Liver (tissue), 9 donors: ENCODE data around the gene SIL1. TPM values are rescaled to one million over a fixed set of nuclear protein-coding genes. Genes with fewer than 3 reads are reported as not detected.

ENCODE experiments used
- DNase-seq: peaks from one replicate; pipeline ENCODE4 v3.0.0-alpha.2; 2017; ENCODE audit warnings: low spot score
- H3K27ac ChIP-seq, 2 donors: one replicate each; pipeline ENCODE4 v1.7.0; 2013; ENCODE audit warnings: inconsistent platforms in 2 of 2, low read length in 2 of 2, control low read depth in 1 of 2, low read depth in 1 of 2, mild to moderate bottlenecking in 1 of 2
- H3K27me3 ChIP-seq, 4 donors: one replicate each; pipeline versions ENCODE4 v1.6.1 to v1.7.0; 2013; ENCODE audit warnings: low read length in 3 of 4, inconsistent platforms in 1 of 4, mild to moderate bottlenecking in 1 of 4, moderate library complexity in 1 of 4; ENCODE audit not compliant: control insufficient read depth in 4 of 4, insufficient read depth in 4 of 4
- H3K36me3 ChIP-seq, 4 donors: one replicate each; pipeline versions ENCODE4 v1.6.1 to v1.7.0; 2013; ENCODE audit warnings: low read length in 3 of 4, mild to moderate bottlenecking in 3 of 4, low read depth in 1 of 4, moderate library complexity in 1 of 4; ENCODE audit not compliant: control insufficient read depth in 4 of 4, insufficient read depth in 3 of 4
- H3K4me1 ChIP-seq, 4 donors: one replicate each; pipeline versions ENCODE4 v1.6.1 to v1.7.0; 2013; ENCODE audit warnings: low read length in 3 of 4, mild to moderate bottlenecking in 3 of 4, moderate library complexity in 1 of 4; ENCODE audit not compliant: control insufficient read depth in 4 of 4, insufficient read depth in 4 of 4
- H3K4me3 ChIP-seq, 3 donors: one replicate each; pipeline versions ENCODE4 v1.6.1 to v1.7.0; 2013; ENCODE audit warnings: low read length in 3 of 3, control low read depth in 1 of 3, low read depth in 1 of 3, mild to moderate bottlenecking in 1 of 3
- H3K9ac ChIP-seq, 2 donors: one replicate each; pipeline ENCODE4 v1.7.0; 2013; ENCODE audit warnings: low read length in 2 of 2, mild to moderate bottlenecking in 2 of 2, moderate library complexity in 2 of 2, control low read depth in 1 of 2, low read depth in 1 of 2
- H3K9me3 ChIP-seq, 4 donors: one replicate each; pipeline versions ENCODE4 v1.6.1 to v1.7.0; 2013; ENCODE audit warnings: low read length in 3 of 4; ENCODE audit not compliant: control insufficient read depth in 4 of 4
- EGR1 ChIP-seq, 2 donors: IDR thresholded peaks; 2 replicates each; pipeline ENCODE4 v1.6.1; 2016 to 2018; ENCODE audit warnings: antibody characterized with exemption in 2 of 2, low read depth in 2 of 2
- FOXA1 ChIP-seq: IDR thresholded peaks from 2 replicates; pipeline ENCODE4 v1.6.1; 2016; ENCODE audit warnings: antibody characterized with exemption
- FOXA2 ChIP-seq: IDR thresholded peaks from 2 replicates; pipeline ENCODE4 v1.6.1; 2016; ENCODE audit warnings: antibody characterized with exemption
- GABPA ChIP-seq, 2 donors: IDR thresholded peaks in 1 of 2; conservative IDR thresholded peaks in 1 of 2; 2 replicates each; pipeline ENCODE4 v1.6.1; 2016; ENCODE audit warnings: antibody characterized with exemption in 2 of 2, mild to moderate bottlenecking in 1 of 2, moderate library complexity in 1 of 2
- HNF4A ChIP-seq, 2 donors: conservative IDR thresholded peaks; 2 replicates each; pipeline ENCODE4 v1.6.1; 2016; ENCODE audit warnings: antibody characterized with exemption in 2 of 2, mild to moderate bottlenecking in 2 of 2
- HNF4G ChIP-seq: IDR thresholded peaks from 2 replicates; pipeline ENCODE4 v1.6.1; 2016; ENCODE audit warnings: antibody characterized with exemption
- JUND ChIP-seq, 2 donors: IDR thresholded peaks; 2 replicates each; pipeline ENCODE4 v1.6.1; 2016; ENCODE audit warnings: antibody characterized with exemption in 2 of 2
- NR2F2 ChIP-seq: IDR thresholded peaks from 2 replicates; pipeline ENCODE4 v1.6.1; 2016; ENCODE audit warnings: antibody characterized with exemption
- RAD21 ChIP-seq, 2 donors: IDR thresholded peaks; 2 replicates each; pipeline ENCODE4 v1.6.1; 2016; ENCODE audit warnings: antibody characterized with exemption in 2 of 2, mild to moderate bottlenecking in 2 of 2
- RXRA ChIP-seq, 2 donors: IDR thresholded peaks; 2 replicates each; pipeline ENCODE4 v1.6.1; 2017 to 2018; ENCODE audit warnings: antibody characterized with exemption in 2 of 2, mild to moderate bottlenecking in 1 of 2
- SP1 ChIP-seq: IDR thresholded peaks from 2 replicates; pipeline ENCODE4 v1.6.1; 2018; ENCODE audit warnings: antibody characterized with exemption, mild to moderate bottlenecking
- TAF1 ChIP-seq: conservative IDR thresholded peaks from 2 replicates; pipeline ENCODE4 v1.6.1; 2016; ENCODE audit warnings: antibody characterized with exemption, mild to moderate bottlenecking
- YY1 ChIP-seq: IDR thresholded peaks from 2 replicates; pipeline ENCODE4 v1.6.1; 2016; ENCODE audit warnings: antibody characterized with exemption, mild to moderate bottlenecking
- WGBS: extraction: QIAGEN DNeasy Blood & Tissue Kit; methylation state at CpG from one replicate; pipeline ENCODE4 v1.1.7; 2013; 5-methylcytosine and 5-hydroxymethylcytosine counted together
- polyA plus RNA-seq, 2 donors: library from polyadenylated mRNA; stranded (reverse) in 1 of 2; unstranded in 1 of 2; fragments of 200-250 nt in 1 of 2; fragments of >200 nt in 1 of 2; fragmentation: Nextera tagmentation in 1 of 2; extraction: Ambion mirVana in 1 of 2; gene quantifications; one replicate each; pipeline versions ENCODE4 v1.2.1 to v1.2.3, GENCODE V29; 2013 to 2015
- total RNA-seq, 2 donors: library from RNA; depleted of rRNA; stranded (reverse); fragments of >200 nt; gene quantifications; one replicate each; pipeline ENCODE4 v1.2.3, GENCODE V29; 2014
- TF ChIP-seq, protein P1 (sequence below): IDR thresholded peaks from 2 replicates; pipeline ENCODE4 v1.6.1; 2016; ENCODE audit warnings: antibody characterized with exemption
- TF ChIP-seq, protein P2 (sequence below): IDR thresholded peaks from 2 replicates; pipeline ENCODE4 v1.6.1; 2016; ENCODE audit warnings: antibody characterized with exemption
- TF ChIP-seq, protein P3 (sequence below): IDR thresholded peaks from 2 replicates; pipeline ENCODE4 v1.6.1; 2016; ENCODE audit warnings: antibody characterized with exemption
- TF ChIP-seq, protein P4 (sequence below): fragments of 150-350 bp; IDR thresholded peaks from 2 replicates; pipeline ENCODE4 v1.5.1; 2017; ENCODE audit warnings: improper control_type of control experiment, low read depth, low read length; ENCODE audit not compliant: missing input control
- TF ChIP-seq, protein P5 (sequence below): IDR thresholded peaks from 2 replicates; pipeline ENCODE4 v1.6.1; 2016; ENCODE audit warnings: antibody characterized with exemption, mild to moderate bottlenecking
- donor health status: healthy.
- donor health status: healthy.
- donor health status: healthy.
- donor health status: healthy.
- donor health status: healthy.

Gene SIL1
- total and polyA plus RNA-seq, 4 donors: 38.1 to 95.1 (median 76.2) TPM

DNA sequence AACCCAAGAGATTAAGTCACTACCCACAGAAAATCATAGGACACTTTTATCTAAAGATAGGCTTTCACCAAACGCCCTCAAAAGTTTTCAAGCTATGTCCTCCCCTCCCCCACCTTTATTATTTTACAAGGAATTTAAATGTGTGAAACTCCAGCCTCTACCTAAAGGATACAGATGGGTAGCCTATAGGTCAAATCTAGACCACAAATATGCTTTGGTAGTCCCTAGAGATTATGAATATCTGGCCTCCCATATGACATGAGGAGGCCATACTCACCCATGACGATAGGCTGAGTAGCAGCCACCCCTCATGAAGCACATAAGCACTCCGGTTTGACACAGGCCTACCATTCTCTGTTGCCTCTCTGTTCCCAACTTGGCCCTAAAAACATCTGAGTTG is 11.9 kb downstream of the SIL1 start:
- DNase-seq: no peak

DNA sequence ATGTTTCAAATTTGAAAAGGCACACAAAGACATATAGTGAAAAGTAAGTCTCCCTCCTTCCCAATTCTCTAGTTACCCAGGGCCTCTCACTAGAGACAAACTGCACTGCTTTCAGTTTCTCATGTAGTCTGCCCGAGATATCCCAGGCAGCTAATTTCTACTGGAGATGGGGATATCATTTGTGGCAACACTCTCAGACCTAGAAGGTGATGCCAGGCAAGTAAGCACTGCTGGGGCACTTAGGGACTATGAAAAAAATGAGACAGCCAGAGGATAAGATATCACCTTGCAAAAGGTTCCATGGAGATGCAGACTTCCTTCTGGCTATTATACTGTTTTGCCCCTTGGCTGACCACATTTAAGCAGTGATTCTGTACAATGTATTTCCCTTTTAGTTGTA is 12.6 kb downstream of the SIL1 start:
- DNase-seq: no peak
- no peaks in the 10 kb centered on the region for H3K9me3 ChIP-seq
- WGBS: 68% methylated on average over 1 of the region's 1 CpG
- TF ChIP-seq, protein P1, sequence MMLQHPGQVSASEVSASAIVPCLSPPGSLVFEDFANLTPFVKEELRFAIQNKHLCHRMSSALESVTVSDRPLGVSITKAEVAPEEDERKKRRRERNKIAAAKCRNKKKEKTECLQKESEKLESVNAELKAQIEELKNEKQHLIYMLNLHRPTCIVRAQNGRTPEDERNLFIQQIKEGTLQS: no peak
- no peak for TF ChIP-seq RAD21 (IDR thresholded peaks at IDR 0.05)
- TF ChIP-seq SP1: no peak
- TF ChIP-seq, protein P2, sequence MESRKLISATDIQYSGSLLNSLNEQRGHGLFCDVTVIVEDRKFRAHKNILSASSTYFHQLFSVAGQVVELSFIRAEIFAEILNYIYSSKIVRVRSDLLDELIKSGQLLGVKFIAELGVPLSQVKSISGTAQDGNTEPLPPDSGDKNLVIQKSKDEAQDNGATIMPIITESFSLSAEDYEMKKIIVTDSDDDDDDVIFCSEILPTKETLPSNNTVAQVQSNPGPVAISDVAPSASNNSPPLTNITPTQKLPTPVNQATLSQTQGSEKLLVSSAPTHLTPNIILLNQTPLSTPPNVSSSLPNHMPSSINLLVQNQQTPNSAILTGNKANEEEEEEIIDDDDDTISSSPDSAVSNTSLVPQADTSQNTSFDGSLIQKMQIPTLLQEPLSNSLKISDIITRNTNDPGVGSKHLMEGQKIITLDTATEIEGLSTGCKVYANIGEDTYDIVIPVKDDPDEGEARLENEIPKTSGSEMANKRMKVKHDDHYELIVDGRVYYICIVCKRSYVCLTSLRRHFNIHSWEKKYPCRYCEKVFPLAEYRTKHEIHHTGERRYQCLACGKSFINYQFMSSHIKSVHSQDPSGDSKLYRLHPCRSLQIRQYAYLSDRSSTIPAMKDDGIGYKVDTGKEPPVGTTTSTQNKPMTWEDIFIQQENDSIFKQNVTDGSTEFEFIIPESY: no peak
- no peak for TF ChIP-seq RXRA (IDR thresholded peaks at IDR 0.05)
- TF ChIP-seq FOXA1: no peak
- no peak for TF ChIP-seq HNF4G
- no peak for TF ChIP-seq HNF4A (conservative IDR thresholded peaks at IDR 0.05)
- no peak for TF ChIP-seq TAF1
- no peak overlapping the region for H3K9ac ChIP-seq
- H3K27ac ChIP-seq: no peak overlapping the region
- H3K4me1 ChIP-seq: peaks cover 5 to 16% (median 9%) of the 10 kb centered on the region in 4 donors
- H3K27me3 ChIP-seq: no peaks in the 10 kb centered on the region
- H3K4me3 ChIP-seq: no peak overlapping the region
- no peaks in the 10 kb centered on the region for H3K36me3 ChIP-seq

More for the DNA sequence above, 11.9 kb downstream of the SIL1 start:
- H3K36me3 ChIP-seq: no peaks in the 10 kb centered on the region
- no peaks in the 10 kb centered on the region for H3K9me3 ChIP-seq
- TF ChIP-seq, protein P3, sequence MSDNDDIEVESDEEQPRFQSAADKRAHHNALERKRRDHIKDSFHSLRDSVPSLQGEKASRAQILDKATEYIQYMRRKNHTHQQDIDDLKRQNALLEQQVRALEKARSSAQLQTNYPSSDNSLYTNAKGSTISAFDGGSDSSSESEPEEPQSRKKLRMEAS: no peak
- TF ChIP-seq HNF4G (no peak), JUND (IDR thresholded peaks at IDR 0.05) (no peak), YY1 (no peak)
- no peak overlapping the region for H3K4me3 ChIP-seq
- H3K27ac ChIP-seq: no peak overlapping the region
- H3K27me3 ChIP-seq: no peaks in the 10 kb centered on the region
- no peak overlapping the region for H3K9ac ChIP-seq
- 94% methylated on average over 3 of the region's 3 CpGs for WGBS
- H3K4me1 ChIP-seq: peaks cover 5 to 16% (median 9%) of the 10 kb centered on the region in 4 donors

DNA sequence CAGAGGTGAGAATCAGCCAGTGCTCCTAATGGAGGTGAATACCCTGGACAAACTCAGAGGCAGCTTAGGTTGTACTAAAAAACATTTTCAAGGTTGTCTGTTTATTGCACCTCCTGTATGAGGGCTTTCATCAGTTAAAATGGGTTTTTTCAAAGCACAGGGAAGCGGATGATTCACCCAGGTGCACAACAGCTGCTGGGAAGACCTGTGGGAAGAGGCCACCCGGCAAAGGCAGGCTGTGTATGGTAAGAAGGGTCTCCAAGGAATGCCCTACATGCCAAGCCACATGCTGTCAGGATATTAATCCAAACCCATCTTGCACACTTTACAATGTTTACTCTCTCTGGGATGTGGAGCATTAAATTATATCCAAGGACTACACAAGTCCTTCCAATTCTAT is 14.7 kb downstream of the SIL1 start:
- no peak for DNase-seq
- TF ChIP-seq SP1: no peak
- no peak for TF ChIP-seq HNF4G
- TF ChIP-seq GABPA (IDR thresholded peaks at IDR 0.05 in 1 of 2, conservative IDR thresholded peaks at IDR 0.05 in 1 of 2): no peak
- TF ChIP-seq TAF1: no peak
- no peak for TF ChIP-seq FOXA2
- TF ChIP-seq, protein P4, sequence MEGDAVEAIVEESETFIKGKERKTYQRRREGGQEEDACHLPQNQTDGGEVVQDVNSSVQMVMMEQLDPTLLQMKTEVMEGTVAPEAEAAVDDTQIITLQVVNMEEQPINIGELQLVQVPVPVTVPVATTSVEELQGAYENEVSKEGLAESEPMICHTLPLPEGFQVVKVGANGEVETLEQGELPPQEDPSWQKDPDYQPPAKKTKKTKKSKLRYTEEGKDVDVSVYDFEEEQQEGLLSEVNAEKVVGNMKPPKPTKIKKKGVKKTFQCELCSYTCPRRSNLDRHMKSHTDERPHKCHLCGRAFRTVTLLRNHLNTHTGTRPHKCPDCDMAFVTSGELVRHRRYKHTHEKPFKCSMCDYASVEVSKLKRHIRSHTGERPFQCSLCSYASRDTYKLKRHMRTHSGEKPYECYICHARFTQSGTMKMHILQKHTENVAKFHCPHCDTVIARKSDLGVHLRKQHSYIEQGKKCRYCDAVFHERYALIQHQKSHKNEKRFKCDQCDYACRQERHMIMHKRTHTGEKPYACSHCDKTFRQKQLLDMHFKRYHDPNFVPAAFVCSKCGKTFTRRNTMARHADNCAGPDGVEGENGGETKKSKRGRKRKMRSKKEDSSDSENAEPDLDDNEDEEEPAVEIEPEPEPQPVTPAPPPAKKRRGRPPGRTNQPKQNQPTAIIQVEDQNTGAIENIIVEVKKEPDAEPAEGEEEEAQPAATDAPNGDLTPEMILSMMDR: no peak
- no peak for TF ChIP-seq EGR1 (IDR thresholded peaks at IDR 0.05; ENCODE audit: low read depth in 2 of 2)
- no peak for TF ChIP-seq RAD21 (IDR thresholded peaks at IDR 0.05)
- no peak for TF ChIP-seq YY1
- TF ChIP-seq, protein P1: no peak
- TF ChIP-seq, protein P3: no peak
- no peak for TF ChIP-seq NR2F2
- TF ChIP-seq FOXA1: no peak
- no peak for TF ChIP-seq JUND (IDR thresholded peaks at IDR 0.05)
- TF ChIP-seq HNF4A (conservative IDR thresholded peaks at IDR 0.05): no peak
- TF ChIP-seq, protein P5, sequence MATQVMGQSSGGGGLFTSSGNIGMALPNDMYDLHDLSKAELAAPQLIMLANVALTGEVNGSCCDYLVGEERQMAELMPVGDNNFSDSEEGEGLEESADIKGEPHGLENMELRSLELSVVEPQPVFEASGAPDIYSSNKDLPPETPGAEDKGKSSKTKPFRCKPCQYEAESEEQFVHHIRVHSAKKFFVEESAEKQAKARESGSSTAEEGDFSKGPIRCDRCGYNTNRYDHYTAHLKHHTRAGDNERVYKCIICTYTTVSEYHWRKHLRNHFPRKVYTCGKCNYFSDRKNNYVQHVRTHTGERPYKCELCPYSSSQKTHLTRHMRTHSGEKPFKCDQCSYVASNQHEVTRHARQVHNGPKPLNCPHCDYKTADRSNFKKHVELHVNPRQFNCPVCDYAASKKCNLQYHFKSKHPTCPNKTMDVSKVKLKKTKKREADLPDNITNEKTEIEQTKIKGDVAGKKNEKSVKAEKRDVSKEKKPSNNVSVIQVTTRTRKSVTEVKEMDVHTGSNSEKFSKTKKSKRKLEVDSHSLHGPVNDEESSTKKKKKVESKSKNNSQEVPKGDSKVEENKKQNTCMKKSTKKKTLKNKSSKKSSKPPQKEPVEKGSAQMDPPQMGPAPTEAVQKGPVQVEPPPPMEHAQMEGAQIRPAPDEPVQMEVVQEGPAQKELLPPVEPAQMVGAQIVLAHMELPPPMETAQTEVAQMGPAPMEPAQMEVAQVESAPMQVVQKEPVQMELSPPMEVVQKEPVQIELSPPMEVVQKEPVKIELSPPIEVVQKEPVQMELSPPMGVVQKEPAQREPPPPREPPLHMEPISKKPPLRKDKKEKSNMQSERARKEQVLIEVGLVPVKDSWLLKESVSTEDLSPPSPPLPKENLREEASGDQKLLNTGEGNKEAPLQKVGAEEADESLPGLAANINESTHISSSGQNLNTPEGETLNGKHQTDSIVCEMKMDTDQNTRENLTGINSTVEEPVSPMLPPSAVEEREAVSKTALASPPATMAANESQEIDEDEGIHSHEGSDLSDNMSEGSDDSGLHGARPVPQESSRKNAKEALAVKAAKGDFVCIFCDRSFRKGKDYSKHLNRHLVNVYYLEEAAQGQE: no peak
- Histone ChIP-seq H3K27me3 (no peaks in the 10 kb centered on the region), H3K4me3 (no peak overlapping the region), H3K27ac (no peak overlapping the region), H3K4me1 (peaks cover 5 to 19% (median 10%) of the 10 kb centered on the region in 4 donors), H3K9ac (no peak overlapping the region), H3K9me3 (no peaks in the 10 kb centered on the region), H3K36me3 (no peaks in the 10 kb centered on the region)
- 89% methylated on average over 2 of the region's 2 CpGs for WGBS
